Chondrocyte (in vitro differentiated cells): Measurements from ENCODE around the gene EXD2. TPM values are rescaled to one million over a fixed set of nuclear protein-coding genes. Genes with fewer than 3 reads are reported as not detected.

Experiments used
- DNase-seq: peaks from one replicate; pipeline ENCODE4 v3.0.0; 2021; ENCODE audit warnings: mixed read lengths, low spot score
- H3K27ac Mint-ChIP-seq: one replicate; pipeline ENCODE4 v1.8.0; 2021; ENCODE audit warnings: mild to moderate bottlenecking, moderate library complexity, mixed read lengths; ENCODE audit not compliant: unreplicated experiment
- H3K27me3 Mint-ChIP-seq: 2 replicates; pipeline ENCODE4 v1.8.0; 2021; ENCODE audit warnings: low read depth, mixed read lengths
- H3K36me3 Mint-ChIP-seq: 2 replicates; pipeline ENCODE4 v1.8.0; 2021; ENCODE audit warnings: low read depth, mixed read lengths
- H3K4me1 Mint-ChIP-seq: 2 replicates; pipeline ENCODE4 v1.8.0; 2021; ENCODE audit warnings: low read depth, mild to moderate bottlenecking, mixed read lengths
- H3K4me3 Mint-ChIP-seq: one replicate; pipeline ENCODE4 v1.8.0; 2021; ENCODE audit warnings: mild to moderate bottlenecking, moderate library complexity, mixed read lengths; ENCODE audit not compliant: unreplicated experiment
- H3K9me3 Mint-ChIP-seq: 2 replicates; pipeline ENCODE4 v1.8.0; 2021; ENCODE audit warnings: low read depth, mixed read lengths
- total RNA-seq: library from RNA; stranded (reverse); gene quantifications from 3 replicates; pipeline ENCODE4 v1.2.1, GENCODE V29; 2021
- TF ChIP-seq, protein P1 (sequence below): fragments of 200-600 bp; sonication (generic); IDR thresholded peaks from 2 replicates; pipeline ENCODE4 v1.5.0; 2021; ENCODE audit warnings: antibody characterized with exemption, mild to moderate bottlenecking, moderate library complexity

The EXD2 gene
- total RNA-seq, 1 donor from 2014 or later: 27.0 TPM

DNA sequence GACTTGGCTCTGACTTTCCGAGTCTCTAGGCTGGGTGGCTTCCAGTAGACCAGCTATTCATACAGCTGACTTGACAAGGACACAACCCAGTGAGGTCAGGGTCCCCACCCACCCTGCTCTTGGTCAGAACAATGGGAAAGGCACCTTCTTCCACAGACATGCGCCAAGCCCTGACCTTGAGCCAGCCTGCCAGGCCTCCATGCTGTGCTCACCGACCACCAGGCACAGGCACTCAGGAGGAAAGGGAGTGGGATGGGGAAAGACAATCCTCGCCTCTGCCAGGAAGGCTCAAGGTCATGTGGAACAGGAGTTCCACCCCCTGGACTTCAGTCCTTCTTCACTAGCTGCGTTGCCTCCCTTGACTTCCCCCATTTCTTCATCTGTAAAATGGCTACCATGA lies 100.1 kb downstream of the EXD2 start:
- Mint-ChIP-seq H3K9me3 (no peaks in the 10 kb centered on the region), H3K27me3 (no peaks in the 10 kb centered on the region), H3K4me3 (no peak overlapping the region), H3K4me1 (peaks cover 21% of the 10 kb centered on the region), H3K27ac (no peak overlapping the region), H3K36me3 (no peaks in the 10 kb centered on the region)
- TF ChIP-seq, protein P1, sequence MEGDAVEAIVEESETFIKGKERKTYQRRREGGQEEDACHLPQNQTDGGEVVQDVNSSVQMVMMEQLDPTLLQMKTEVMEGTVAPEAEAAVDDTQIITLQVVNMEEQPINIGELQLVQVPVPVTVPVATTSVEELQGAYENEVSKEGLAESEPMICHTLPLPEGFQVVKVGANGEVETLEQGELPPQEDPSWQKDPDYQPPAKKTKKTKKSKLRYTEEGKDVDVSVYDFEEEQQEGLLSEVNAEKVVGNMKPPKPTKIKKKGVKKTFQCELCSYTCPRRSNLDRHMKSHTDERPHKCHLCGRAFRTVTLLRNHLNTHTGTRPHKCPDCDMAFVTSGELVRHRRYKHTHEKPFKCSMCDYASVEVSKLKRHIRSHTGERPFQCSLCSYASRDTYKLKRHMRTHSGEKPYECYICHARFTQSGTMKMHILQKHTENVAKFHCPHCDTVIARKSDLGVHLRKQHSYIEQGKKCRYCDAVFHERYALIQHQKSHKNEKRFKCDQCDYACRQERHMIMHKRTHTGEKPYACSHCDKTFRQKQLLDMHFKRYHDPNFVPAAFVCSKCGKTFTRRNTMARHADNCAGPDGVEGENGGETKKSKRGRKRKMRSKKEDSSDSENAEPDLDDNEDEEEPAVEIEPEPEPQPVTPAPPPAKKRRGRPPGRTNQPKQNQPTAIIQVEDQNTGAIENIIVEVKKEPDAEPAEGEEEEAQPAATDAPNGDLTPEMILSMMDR: no peak
- DNase-seq: no peak

DNA sequence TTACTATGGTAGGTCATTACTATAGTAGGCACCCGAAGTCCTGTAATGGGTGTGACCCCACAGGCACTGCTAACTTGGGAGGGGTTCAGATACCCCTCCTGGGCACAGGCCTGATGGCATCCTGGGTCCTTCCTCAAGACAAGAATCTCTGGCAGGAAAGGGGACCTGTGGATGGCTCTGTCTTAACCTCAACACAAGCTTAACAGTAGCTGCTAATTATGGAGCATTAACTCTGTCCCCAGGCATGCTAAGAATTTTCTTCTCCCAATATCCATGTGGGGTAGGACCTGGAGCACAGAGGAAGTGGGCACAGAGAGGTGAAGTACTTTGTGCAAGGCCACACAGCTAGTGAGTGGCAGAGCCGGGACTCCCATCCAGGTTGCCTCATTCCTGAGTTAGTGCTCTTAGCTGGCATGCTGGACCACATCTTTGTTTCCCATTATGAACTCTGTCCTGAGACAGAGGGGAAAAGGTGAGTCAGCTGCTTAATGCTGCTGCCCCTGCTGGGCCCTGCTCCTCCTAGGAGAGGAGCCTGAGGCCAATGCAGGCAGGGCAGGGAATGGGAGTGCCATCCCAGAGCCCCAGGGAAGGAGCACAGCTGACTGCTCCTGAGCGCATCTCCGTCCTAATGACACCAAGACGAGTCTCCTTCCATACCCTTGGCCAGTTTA lies 100.7 kb downstream of the EXD2 start:
- no peaks in the 10 kb centered on the region for H3K9me3 Mint-ChIP-seq
- H3K4me3 Mint-ChIP-seq: no peak overlapping the region
- H3K27ac Mint-ChIP-seq: no peak overlapping the region
- peaks cover 21% of the 10 kb centered on the region for H3K4me1 Mint-ChIP-seq
- no peak for DNase-seq
- H3K27me3 Mint-ChIP-seq: no peaks in the 10 kb centered on the region
- TF ChIP-seq, protein P1: no peak
- H3K36me3 Mint-ChIP-seq: no peaks in the 10 kb centered on the region

Other genes starting within 250 kb of the EXD2 start
- 808 to 1,105 TPM (median 1,102 TPM) in 3 replicates for gene ACTN1, start 212.2 kb upstream of the EXD2 start, total RNA-seq
- 48.1 to 56.9 TPM (median 48.3 TPM) in 3 replicates for gene DCAF5, start 38.4 kb upstream of the EXD2 start, total RNA-seq
- 28.1 to 36.7 TPM (median 34.4 TPM) in 3 replicates for gene GALNT16, start 68.7 kb downstream of the EXD2 start, total RNA-seq
- 140 to 205 TPM (median 158 TPM) in 3 replicates for gene ERH, start 206.8 kb downstream of the EXD2 start, total RNA-seq
- 78.9 to 94.5 TPM (median 81.3 TPM) in 3 replicates for gene SLC39A9, start 207.2 kb downstream of the EXD2 start, total RNA-seq